Testis (tissue), 3 donors: ENCODE results near the gene ZCCHC14. TPM values are rescaled to one million over a fixed set of nuclear protein-coding genes. Genes with fewer than 3 reads are reported as not detected.

ENCODE experiments used
- DNase-seq: peaks from one replicate; pipeline ENCODE4 v3.0.0-alpha.2; 2019
- H3K27ac ChIP-seq, 2 donors: fragments of 200-600 bp; sonication (generic); one replicate each; pipeline ENCODE4 v1.5.1; 2019
- H3K27me3 ChIP-seq: fragments of 200-600 bp; sonication (generic); one replicate; pipeline ENCODE4 v1.5.1; 2019
- H3K36me3 ChIP-seq: fragments of 200-600 bp; sonication (generic); one replicate; pipeline ENCODE4 v1.5.1; 2017; ENCODE audit warnings: low read depth; ENCODE audit errors: missing control alignments
- H3K4me1 ChIP-seq: fragments of 200-600 bp; sonication (generic); one replicate; pipeline ENCODE4 v1.5.1; 2019
- H3K4me3 ChIP-seq, 2 donors: fragments of 200-600 bp; sonication (generic); one replicate each; pipeline ENCODE4 v1.5.1; 2017 to 2019
- H3K9me3 ChIP-seq: fragments of 200-600 bp; sonication (generic); one replicate; pipeline ENCODE4 v1.5.1; 2017
- POLR2A ChIP-seq: fragments of 450-650 bp; IDR thresholded peaks from one replicate; pipeline ENCODE4 v1.6.1; 2017; ENCODE audit warnings: antibody characterized with exemption, mild to moderate bottlenecking, moderate library complexity
- WGBS, 2 donors: methylation state at CpG; one replicate each; pipeline ENCODE4 v1.1.5; 2018; 5-methylcytosine and 5-hydroxymethylcytosine counted together
- intact Hi-C: fragments of 100-400 bp; cut with DNase I; formaldehyde crosslinking; loops from one replicate; pipeline ENCODE4 v1.15.1; 2023; ENCODE audit warnings: low total_unique reads
- polyA plus RNA-seq: library from polyadenylated mRNA; stranded (reverse); fragments of 350-450 nt; fragmentation: Illumina TruSeq; extraction: RNeasy Lipid Tissue Mini Kit (QIAGEN cat#74804); gene quantifications from one replicate; pipeline ENCODE4 v1.2.3, GENCODE V29; 2014; ENCODE audit warnings: low read depth, low replicate concordance; ENCODE audit not compliant: insufficient read depth
- total RNA-seq, 2 donors: library from RNA; depleted of rRNA; stranded (reverse); fragments of >200 nt; gene quantifications; one replicate each; pipeline ENCODE4 v1.2.3, GENCODE V29; 2016
- TF ChIP-seq, protein P1 (sequence below), 3 experiments: fragments of 450-650 bp in 2 of 3; fragments of 200-600 bp in 1 of 3; sonication (generic) in 1 of 3; IDR thresholded peaks; one replicate each; pipeline ENCODE4 v1.5.1; 2016 to 2019; ENCODE audit warnings: antibody characterized with exemption in 3 of 3, mild to moderate bottlenecking in 2 of 3, moderate library complexity in 1 of 3

ZCCHC14 gene
- total and polyA plus RNA-seq, 3 donors from 2014 or later = 82.3 to 130 (median 94.0) TPM

DNA sequence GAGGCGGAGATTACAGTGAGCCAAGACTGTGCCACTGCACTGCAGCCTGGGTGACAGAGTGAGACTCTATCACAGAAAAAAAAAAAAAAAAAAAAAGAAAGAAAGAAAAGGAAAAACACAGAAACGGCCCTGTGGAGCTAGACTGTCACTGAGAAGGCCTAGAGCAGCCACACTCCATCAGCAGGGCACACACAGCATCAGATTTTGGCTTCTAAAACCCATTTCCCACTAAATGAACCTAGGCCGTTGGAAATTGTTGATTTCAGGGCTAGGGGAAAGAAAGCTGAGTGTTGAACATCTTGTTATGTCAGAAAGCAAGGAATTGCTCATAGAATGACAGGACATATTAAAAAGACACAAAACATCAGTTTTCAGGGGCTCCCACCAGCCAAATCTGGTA, 48.9 kb downstream of the ZCCHC14 start:
- no peak for DNase-seq
- no peaks in the 10 kb centered on the region for H3K27me3 ChIP-seq
- H3K4me1 ChIP-seq = no peaks in the 10 kb centered on the region
- no peaks in the 10 kb centered on the region for H3K9me3 ChIP-seq
- 85 to 97% methylated on average over 3 of the region's 3 CpGs for WGBS, 2 donors
- intact Hi-C loops = no loop called here
- no peak for TF ChIP-seq POLR2A
- TF ChIP-seq, protein P1, sequence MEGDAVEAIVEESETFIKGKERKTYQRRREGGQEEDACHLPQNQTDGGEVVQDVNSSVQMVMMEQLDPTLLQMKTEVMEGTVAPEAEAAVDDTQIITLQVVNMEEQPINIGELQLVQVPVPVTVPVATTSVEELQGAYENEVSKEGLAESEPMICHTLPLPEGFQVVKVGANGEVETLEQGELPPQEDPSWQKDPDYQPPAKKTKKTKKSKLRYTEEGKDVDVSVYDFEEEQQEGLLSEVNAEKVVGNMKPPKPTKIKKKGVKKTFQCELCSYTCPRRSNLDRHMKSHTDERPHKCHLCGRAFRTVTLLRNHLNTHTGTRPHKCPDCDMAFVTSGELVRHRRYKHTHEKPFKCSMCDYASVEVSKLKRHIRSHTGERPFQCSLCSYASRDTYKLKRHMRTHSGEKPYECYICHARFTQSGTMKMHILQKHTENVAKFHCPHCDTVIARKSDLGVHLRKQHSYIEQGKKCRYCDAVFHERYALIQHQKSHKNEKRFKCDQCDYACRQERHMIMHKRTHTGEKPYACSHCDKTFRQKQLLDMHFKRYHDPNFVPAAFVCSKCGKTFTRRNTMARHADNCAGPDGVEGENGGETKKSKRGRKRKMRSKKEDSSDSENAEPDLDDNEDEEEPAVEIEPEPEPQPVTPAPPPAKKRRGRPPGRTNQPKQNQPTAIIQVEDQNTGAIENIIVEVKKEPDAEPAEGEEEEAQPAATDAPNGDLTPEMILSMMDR (IDR thresholded peaks at IDR 0.05) = no peak
- H3K4me3 ChIP-seq = no peak overlapping the region
- no peak overlapping the region for H3K27ac ChIP-seq
- H3K36me3 ChIP-seq = no peaks in the 10 kb centered on the region

DNA sequence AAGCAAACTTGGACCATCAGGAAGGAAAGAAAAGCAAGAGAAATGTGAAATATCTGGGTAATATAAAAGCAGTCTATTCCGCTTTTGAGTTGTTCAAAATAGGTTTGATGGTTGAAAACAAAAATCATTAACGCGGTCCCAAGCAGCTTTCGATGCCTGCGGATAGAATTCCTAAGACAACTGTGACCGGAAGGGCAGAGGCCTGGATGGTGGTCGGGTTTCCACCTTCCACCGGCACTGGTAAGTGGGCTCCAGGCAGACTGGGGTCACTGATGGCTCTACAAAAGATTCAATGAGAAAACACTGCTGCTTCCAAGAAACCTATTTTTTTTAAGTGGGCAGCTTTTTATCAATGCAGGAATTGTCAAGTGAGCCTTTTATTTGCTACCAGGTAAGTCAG, 49.8 kb downstream of the ZCCHC14 start:
- Histone ChIP-seq H3K4me3 (no peak overlapping the region), H3K4me1 (no peaks in the 10 kb centered on the region), H3K36me3 (no peaks in the 10 kb centered on the region), H3K9me3 (no peaks in the 10 kb centered on the region), H3K27ac (no peak overlapping the region), H3K27me3 (no peaks in the 10 kb centered on the region)
- TF ChIP-seq POLR2A = no peak
- 94 to 97% methylated on average over 8 of the region's 8 CpGs for WGBS, 2 donors
- intact Hi-C loops = no loop called here
- DNase-seq = no peak

DNA sequence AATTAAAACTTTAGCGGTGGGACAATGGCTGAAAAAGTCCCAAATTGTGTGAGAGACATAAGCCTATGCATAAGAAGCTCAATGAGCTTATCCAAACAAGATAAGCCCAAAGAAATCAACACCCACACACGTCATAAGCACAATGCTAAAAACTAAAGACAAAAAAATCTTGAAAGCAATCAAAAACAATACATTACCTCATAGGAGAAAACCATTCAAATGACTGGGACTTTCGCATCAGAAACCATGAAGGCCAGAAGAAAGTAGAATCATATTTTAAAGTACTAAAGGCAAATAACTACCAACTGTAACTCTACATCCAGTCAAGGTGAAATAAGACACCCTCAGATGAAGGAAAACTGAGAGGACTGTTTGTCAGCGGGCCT, 50.2 kb downstream of the ZCCHC14 start:
- Histone ChIP-seq H3K27me3 (no peaks in the 10 kb centered on the region), H3K4me3 (no peak overlapping the region), H3K27ac (no peak overlapping the region), H3K9me3 (no peaks in the 10 kb centered on the region), H3K4me1 (no peaks in the 10 kb centered on the region), H3K36me3 (no peaks in the 10 kb centered on the region)
- WGBS, 2 donors = 87 to 90% methylated on average over 4 of the region's 4 CpGs
- no peak for TF ChIP-seq POLR2A
- TF ChIP-seq, protein P1 (IDR thresholded peaks at IDR 0.05) = no peak
- no peak for DNase-seq
- intact Hi-C loops = no loop called here

DNA sequence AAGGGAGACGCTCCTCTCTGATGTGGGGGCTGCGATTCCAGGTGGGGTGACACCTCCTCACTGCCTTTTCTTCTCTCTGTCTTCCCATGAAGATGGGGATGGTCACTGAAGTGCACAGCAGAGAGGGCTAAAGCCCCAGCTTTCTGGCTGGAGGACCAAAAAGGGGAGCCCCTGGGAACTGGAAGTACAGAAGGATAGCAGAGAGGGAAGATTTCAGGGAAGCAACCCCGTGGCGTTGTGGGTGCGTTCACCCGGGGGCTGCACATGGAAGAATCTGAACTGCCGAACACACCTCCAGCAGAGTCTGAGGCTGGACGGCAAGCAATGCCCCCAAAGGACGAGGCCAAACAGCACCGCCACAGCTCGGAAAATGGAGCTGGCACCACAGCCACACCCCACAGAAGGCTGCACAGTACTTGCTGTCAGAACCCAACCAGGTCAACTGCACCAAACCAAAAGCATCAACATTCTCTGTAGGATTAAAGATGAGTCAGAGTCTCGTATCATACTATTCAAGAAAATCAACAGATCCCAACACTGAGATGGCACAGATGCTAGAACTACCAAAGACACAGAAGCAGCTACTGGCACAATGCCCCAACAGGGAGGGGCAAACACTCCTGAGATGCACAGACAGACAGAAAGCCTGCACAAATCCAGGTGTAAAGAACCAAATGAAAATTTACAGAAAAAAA, 50.8 kb downstream of the ZCCHC14 start:
- H3K4me1 ChIP-seq = no peaks in the 10 kb centered on the region
- H3K36me3 ChIP-seq = no peaks in the 10 kb centered on the region
- TF ChIP-seq POLR2A = no peak
- TF ChIP-seq, protein P1 (IDR thresholded peaks at IDR 0.05) = no peak
- no peak overlapping the region for H3K27ac ChIP-seq
- no peaks in the 10 kb centered on the region for H3K27me3 ChIP-seq
- no peaks in the 10 kb centered on the region for H3K9me3 ChIP-seq
- intact Hi-C loops = no loop called here
- DNase-seq = no peak
- WGBS, 2 donors = 95 to 98% methylated on average over 12 of the region's 12 CpGs
- H3K4me3 ChIP-seq = no peak overlapping the region

DNA sequence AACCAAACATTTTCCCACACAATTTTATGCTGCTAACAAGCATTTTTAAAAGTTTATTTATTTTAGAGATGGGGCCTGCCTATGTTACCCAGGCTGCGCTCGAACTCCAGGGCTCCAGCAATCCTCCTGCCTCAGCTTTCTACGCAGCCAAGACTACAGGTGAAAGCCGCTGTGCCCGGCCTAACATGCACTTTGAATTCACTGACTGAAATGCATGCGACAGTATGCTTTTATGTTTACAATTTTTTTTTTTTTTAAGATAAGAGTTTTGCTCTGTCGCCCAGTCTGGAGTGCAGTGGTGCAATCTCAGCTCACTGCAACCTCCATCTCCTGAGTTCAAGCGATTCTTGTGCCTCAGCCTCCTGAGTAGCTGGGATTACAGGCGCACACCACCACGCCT, 52.9 kb downstream of the ZCCHC14 start:
- H3K4me1 ChIP-seq = peaks cover 19% of the 10 kb centered on the region
- H3K36me3 ChIP-seq = no peaks in the 10 kb centered on the region
- TF ChIP-seq POLR2A = no peak
- TF ChIP-seq, protein P1 (IDR thresholded peaks at IDR 0.05) = no peak
- intact Hi-C loops = no loop called here
- DNase-seq = no peak
- H3K9me3 ChIP-seq = no peaks in the 10 kb centered on the region
- WGBS, 2 donors = 96 to 97% methylated on average over 10 of the region's 10 CpGs
- no peaks in the 10 kb centered on the region for H3K27me3 ChIP-seq
- H3K4me3 ChIP-seq = no peak overlapping the region
- H3K27ac ChIP-seq = no peak overlapping the region
